Measurements from ENCODE around the gene SLC25A28.

The SLC25A28 gene

DNA sequence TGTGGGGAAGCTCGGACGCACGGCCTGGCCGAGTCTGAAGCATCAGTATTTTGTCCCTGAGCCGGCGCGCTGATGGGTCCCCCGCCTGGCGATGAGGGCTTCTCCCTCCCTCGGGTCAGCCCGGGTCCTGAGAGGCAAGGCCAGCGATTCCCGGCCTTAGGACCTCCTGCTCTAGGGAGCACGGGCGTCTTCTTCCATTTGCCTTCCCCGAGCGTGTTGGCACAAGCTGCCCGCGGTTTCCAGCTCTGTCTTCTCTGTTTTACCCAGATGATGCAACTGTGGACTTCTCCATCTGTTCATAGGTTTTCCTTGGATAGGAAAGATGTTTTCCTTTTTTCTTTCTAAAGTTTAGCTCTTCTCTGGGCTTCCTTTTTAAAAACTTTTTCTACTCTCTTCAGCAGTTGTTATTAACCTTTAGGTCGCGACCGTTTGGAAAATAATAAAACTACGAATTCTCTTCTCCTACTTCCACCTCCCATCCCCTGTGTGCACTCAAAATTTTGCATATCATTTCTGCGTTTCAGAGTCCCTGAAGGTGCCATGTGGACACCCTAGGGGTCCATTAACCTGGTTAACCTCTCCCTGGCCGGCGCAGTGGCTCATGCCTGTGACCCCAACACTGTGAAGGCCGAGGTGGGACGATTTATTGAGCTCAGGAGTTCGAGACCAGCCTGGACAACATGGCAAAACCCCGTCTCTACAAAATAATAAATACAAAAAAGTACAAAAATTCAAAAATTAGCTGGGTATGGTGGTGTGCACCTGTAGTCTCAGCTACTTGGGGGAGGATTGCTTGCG lies 1.4 kb upstream of the SLC25A28 start (continued):
- no peak; the same call in 1 of the 2 replicates for TF ChIP-seq ZSCAN30 (tag by site-specific recombination; IDR thresholded peaks at IDR 0.05)
- TF ChIP-seq, protein P1, sequence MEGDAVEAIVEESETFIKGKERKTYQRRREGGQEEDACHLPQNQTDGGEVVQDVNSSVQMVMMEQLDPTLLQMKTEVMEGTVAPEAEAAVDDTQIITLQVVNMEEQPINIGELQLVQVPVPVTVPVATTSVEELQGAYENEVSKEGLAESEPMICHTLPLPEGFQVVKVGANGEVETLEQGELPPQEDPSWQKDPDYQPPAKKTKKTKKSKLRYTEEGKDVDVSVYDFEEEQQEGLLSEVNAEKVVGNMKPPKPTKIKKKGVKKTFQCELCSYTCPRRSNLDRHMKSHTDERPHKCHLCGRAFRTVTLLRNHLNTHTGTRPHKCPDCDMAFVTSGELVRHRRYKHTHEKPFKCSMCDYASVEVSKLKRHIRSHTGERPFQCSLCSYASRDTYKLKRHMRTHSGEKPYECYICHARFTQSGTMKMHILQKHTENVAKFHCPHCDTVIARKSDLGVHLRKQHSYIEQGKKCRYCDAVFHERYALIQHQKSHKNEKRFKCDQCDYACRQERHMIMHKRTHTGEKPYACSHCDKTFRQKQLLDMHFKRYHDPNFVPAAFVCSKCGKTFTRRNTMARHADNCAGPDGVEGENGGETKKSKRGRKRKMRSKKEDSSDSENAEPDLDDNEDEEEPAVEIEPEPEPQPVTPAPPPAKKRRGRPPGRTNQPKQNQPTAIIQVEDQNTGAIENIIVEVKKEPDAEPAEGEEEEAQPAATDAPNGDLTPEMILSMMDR (tag by site-specific recombination; IDR thresholded peaks at IDR 0.05) = no peak
- TF ChIP-seq ZBTB48 (tag by site-specific recombination; IDR thresholded peaks at IDR 0.05) = peak; percentile 44; the same call in 1 of the 2 replicates
- no peak for TF ChIP-seq MEIS1 (CRISPR knock-in tag; IDR thresholded peaks at IDR 0.05; ENCODE audit: borderline replicate concordance)
- TF ChIP-seq ZNF629 (tag by site-specific recombination; IDR thresholded peaks at IDR 0.05) = 0 out of 2 replicates have a peak, but pooled peaks have one; percentile 3
- TF ChIP-seq HOXA7 (CRISPR knock-in tag; IDR thresholded peaks at IDR 0.05; ENCODE audit: borderline replicate concordance) = no peak
- no peak for TF ChIP-seq ZFP3 (tag by site-specific recombination; IDR thresholded peaks at IDR 0.05; ENCODE audit: low read depth)
- TF ChIP-seq ZNF837 (tag by site-specific recombination; IDR thresholded peaks at IDR 0.05) = no peak
- TF ChIP-seq ZBTB8A (tag by site-specific recombination; IDR thresholded peaks at IDR 0.05) = no peak
- TF ChIP-seq ZNF132 (tag by site-specific recombination; IDR thresholded peaks at IDR 0.05; ENCODE audit: borderline replicate concordance) = no peak
- no peak for TF ChIP-seq ZNF169 (tag by site-specific recombination; IDR thresholded peaks at IDR 0.05)
- TF ChIP-seq TRIM28 (IDR thresholded peaks at IDR 0.05; ENCODE audit: borderline replicate concordance, low read length) = no peak
- TF ChIP-seq ZNF521 (tag by site-specific recombination; IDR thresholded peaks at IDR 0.05) = no peak
- no peak for TF ChIP-seq SCRT2 (tag by site-specific recombination; IDR thresholded peaks at IDR 0.05)
- no peak for TF ChIP-seq ZNF114 (tag by site-specific recombination; IDR thresholded peaks at IDR 0.05)
- TF ChIP-seq SP2 (tag by site-specific recombination; IDR thresholded peaks at IDR 0.05) = no peak
- TF ChIP-seq ZNF133 (tag by site-specific recombination; IDR thresholded peaks at IDR 0.05) = no peak
- TF ChIP-seq ZNF23 (tag by site-specific recombination; IDR thresholded peaks at IDR 0.05; ENCODE audit: borderline replicate concordance) = no peak
- TF ChIP-seq, protein P2, sequence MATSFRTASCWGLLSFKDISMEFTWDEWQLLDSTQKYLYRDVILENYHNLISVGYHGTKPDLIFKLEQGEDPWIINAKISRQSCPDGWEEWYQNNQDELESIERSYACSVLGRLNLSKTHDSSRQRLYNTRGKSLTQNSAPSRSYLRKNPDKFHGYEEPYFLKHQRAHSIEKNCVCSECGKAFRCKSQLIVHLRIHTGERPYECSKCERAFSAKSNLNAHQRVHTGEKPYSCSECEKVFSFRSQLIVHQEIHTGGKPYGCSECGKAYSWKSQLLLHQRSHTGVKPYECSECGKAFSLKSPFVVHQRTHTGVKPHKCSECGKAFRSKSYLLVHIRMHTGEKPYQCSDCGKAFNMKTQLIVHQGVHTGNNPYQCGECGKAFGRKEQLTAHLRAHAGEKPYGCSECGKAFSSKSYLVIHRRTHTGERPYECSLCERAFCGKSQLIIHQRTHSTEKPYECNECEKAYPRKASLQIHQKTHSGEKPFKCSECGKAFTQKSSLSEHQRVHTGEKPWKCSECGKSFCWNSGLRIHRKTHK (tag by site-specific recombination; IDR thresholded peaks at IDR 0.05) = no peak; the same call in 1 of the 2 replicates
- no peak for TF ChIP-seq ZNF121 (tag by site-specific recombination; IDR thresholded peaks at IDR 0.05)
- no peak for TF ChIP-seq ZSCAN16 (tag by site-specific recombination; IDR thresholded peaks at IDR 0.05)
- TF ChIP-seq, protein P3, sequence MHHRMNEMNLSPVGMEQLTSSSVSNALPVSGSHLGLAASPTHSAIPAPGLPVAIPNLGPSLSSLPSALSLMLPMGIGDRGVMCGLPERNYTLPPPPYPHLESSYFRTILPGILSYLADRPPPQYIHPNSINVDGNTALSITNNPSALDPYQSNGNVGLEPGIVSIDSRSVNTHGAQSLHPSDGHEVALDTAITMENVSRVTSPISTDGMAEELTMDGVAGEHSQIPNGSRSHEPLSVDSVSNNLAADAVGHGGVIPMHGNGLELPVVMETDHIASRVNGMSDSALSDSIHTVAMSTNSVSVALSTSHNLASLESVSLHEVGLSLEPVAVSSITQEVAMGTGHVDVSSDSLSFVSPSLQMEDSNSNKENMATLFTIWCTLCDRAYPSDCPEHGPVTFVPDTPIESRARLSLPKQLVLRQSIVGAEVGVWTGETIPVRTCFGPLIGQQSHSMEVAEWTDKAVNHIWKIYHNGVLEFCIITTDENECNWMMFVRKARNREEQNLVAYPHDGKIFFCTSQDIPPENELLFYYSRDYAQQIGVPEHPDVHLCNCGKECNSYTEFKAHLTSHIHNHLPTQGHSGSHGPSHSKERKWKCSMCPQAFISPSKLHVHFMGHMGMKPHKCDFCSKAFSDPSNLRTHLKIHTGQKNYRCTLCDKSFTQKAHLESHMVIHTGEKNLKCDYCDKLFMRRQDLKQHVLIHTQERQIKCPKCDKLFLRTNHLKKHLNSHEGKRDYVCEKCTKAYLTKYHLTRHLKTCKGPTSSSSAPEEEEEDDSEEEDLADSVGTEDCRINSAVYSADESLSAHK (tag by site-specific recombination; IDR thresholded peaks at IDR 0.05) = no peak
- TF ChIP-seq, protein P4, sequence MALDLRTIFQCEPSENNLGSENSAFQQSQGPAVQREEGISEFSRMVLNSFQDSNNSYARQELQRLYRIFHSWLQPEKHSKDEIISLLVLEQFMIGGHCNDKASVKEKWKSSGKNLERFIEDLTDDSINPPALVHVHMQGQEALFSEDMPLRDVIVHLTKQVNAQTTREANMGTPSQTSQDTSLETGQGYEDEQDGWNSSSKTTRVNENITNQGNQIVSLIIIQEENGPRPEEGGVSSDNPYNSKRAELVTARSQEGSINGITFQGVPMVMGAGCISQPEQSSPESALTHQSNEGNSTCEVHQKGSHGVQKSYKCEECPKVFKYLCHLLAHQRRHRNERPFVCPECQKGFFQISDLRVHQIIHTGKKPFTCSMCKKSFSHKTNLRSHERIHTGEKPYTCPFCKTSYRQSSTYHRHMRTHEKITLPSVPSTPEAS (tag by site-specific recombination; IDR thresholded peaks at IDR 0.05) = no peak
- no peak for TF ChIP-seq ZNF670 (tag by site-specific recombination; IDR thresholded peaks at IDR 0.05; ENCODE audit: low read depth)
- TF ChIP-seq ZFHX2 (tag by site-specific recombination; conservative IDR thresholded peaks at IDR 0.05) = no peak
- TF ChIP-seq YY1 (tag by site-specific recombination; IDR thresholded peaks at IDR 0.05) = no peak
- TF ChIP-seq ZNF341 (tag by site-specific recombination; IDR thresholded peaks at IDR 0.05; ENCODE audit: low read depth) = no peak
- TF ChIP-seq, protein P5, sequence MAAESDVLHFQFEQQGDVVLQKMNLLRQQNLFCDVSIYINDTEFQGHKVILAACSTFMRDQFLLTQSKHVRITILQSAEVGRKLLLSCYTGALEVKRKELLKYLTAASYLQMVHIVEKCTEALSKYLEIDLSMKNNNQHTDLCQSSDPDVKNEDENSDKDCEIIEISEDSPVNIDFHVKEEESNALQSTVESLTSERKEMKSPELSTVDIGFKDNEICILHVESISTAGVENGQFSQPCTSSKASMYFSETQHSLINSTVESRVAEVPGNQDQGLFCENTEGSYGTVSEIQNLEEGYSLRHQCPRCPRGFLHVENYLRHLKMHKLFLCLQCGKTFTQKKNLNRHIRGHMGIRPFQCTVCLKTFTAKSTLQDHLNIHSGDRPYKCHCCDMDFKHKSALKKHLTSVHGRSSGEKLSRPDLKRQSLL (tag by site-specific recombination; IDR thresholded peaks at IDR 0.05) = no peak
- no peak for TF ChIP-seq ZNF791 (tag by site-specific recombination; IDR thresholded peaks at IDR 0.05)
